Measurements from ENCODE around the gene KCTD16.

GRCh38 chr5:144438237-144438636 lies 267.6 kb downstream of the KCTD16 start:
- TF ChIP-seq CTCF (conservative IDR thresholded peaks at IDR 0.05 in 1 of 2, IDR thresholded peaks at IDR 0.05 in 1 of 2; ENCODE audit: extremely low read depth in 1 of 2, insufficient read depth in 1 of 2, low read depth in 1 of 2, low read length in 2 of 2) (no peak), EZH2 (IDR thresholded peaks at IDR 0.05; ENCODE audit: borderline replicate concordance, low read length) (no peak)
